Measurements from ENCODE around the gene KLHL25. TPM values are rescaled to one million over a fixed set of nuclear protein-coding genes. Genes with fewer than 3 reads are reported as not detected.

KLHL25 gene
- polyA plus RNA-seq, 1 experiment = 4.5 TPM

DNA sequence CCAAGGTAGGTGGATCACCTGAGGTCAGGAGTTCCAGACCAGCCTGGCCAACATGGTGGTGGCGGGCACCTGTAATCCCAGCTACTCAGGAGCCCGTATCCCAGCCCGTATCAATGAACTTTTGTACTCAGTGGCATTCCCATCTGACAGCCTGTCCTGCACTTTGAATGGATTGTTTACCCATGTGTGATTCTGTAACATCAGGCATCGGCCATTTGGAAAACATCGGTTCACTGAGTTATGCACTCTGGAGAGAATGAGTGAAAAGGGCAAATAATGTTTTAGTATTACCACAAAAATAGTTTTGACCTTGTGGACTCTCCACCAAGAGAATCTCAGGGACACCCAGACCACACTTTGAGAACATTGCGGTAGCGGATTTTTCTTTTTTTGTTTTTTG, 13.6 kb downstream of the KLHL25 start:
- CTCF ChIA-PET = interaction anchor here (0.9 kb wide), 1 partner anchor 8 kb away, joined by 3 read pairs; no protein-coding TSS in a partner anchor
- Histone ChIP-seq H3K27me3 (ENCODE audit: control insufficient read depth, insufficient read depth, low read length) (no peaks in the 10 kb centered on the region), H3K36me3 (ENCODE audit: control insufficient read depth, insufficient read depth, low read length) (no peaks in the 10 kb centered on the region), H3K4me3 (ENCODE audit: low read depth, low read length) (no peak overlapping the region)
- DNase-seq (ENCODE audit: low read depth) = no peak
- POLR2A ChIA-PET = no interaction called here
- TF ChIP-seq, protein P1, sequence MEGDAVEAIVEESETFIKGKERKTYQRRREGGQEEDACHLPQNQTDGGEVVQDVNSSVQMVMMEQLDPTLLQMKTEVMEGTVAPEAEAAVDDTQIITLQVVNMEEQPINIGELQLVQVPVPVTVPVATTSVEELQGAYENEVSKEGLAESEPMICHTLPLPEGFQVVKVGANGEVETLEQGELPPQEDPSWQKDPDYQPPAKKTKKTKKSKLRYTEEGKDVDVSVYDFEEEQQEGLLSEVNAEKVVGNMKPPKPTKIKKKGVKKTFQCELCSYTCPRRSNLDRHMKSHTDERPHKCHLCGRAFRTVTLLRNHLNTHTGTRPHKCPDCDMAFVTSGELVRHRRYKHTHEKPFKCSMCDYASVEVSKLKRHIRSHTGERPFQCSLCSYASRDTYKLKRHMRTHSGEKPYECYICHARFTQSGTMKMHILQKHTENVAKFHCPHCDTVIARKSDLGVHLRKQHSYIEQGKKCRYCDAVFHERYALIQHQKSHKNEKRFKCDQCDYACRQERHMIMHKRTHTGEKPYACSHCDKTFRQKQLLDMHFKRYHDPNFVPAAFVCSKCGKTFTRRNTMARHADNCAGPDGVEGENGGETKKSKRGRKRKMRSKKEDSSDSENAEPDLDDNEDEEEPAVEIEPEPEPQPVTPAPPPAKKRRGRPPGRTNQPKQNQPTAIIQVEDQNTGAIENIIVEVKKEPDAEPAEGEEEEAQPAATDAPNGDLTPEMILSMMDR (IDR thresholded peaks at IDR 0.05; ENCODE audit: insufficient read depth, low read depth, low read length) = no peak

DNA sequence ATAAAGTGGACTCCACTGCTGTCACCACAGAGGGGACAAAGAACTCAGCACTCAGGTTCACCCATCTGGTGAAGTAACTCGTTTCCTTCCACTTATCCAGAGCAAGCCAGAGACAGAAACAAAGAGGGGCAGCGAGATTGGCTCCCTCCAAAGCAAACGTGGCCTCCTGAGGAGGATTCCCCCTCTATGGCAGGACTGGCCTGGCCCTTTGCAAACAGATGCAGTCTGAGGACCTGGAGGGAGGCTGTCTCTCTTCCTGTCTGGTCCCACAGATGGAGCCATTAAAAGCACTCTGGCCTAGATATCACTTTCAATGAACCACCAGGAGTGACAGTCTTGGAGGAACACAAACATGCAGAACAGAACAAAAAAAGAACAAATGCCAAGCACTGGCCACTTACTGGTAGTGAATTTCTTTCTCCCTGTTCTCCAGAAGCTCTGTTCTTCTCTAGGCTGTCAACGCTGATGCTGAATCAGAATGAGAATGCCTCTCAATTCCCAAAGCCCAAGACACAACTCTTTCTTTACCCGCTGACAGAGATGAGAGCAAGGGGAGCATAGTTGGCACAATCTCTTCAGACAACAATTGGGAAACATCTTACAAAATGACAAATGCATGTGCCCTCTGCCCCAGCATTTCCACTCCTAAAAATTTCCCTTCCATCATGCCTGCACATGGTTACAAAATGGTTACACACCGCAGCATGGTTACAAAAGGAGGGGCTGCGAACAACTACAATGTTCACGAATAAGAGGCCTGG, 14.3 kb downstream of the KLHL25 start:
- Histone ChIP-seq H3K36me3 (ENCODE audit: control insufficient read depth, insufficient read depth, low read length) (no peaks in the 10 kb centered on the region), H3K4me3 (ENCODE audit: low read depth, low read length) (no peak overlapping the region), H3K27me3 (ENCODE audit: control insufficient read depth, insufficient read depth, low read length) (no peaks in the 10 kb centered on the region)
- ChIA-PET CTCF (interaction anchor here (0.9 kb wide), 1 partner anchor 9 kb away, joined by 3 read pairs; no protein-coding TSS in a partner anchor), POLR2A (no interaction called here)
- TF ChIP-seq, protein P1 (IDR thresholded peaks at IDR 0.05; ENCODE audit: insufficient read depth, low read depth, low read length) = no peak
- no peak for DNase-seq (ENCODE audit: low read depth)

DNA sequence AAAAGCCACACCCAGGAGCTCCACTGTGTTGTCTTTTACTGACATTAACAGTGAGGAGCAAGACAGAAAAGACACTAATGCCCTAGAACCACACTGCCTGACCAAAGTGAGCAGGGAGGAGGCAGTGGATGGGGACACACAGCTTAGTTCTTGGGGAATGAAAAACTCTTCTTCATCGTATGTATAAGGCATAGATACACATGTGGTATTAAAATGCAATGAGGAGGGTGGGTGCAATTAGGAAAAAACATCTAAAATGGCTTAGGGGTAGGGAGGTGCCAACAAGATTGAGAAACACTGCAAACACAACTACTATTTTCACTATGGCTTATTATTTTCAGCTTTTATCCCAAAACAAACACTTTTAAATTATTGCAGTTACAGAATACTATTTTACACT, 15.5 kb downstream of the KLHL25 start:
- TF ChIP-seq, protein P1 (IDR thresholded peaks at IDR 0.05; ENCODE audit: insufficient read depth, low read depth, low read length) = no peak
- no peak overlapping the region for H3K4me3 ChIP-seq (ENCODE audit: low read depth, low read length)
- H3K36me3 ChIP-seq (ENCODE audit: control insufficient read depth, insufficient read depth, low read length) = no peaks in the 10 kb centered on the region
- CTCF ChIA-PET = interaction anchor here (1.0 to 1.6 kb wide), 3 partner anchors 11 to 51 kb away, joined by 3 to 5 read pairs (median 4); no protein-coding TSS in a partner anchor
- no peak for DNase-seq (ENCODE audit: low read depth)
- H3K27me3 ChIP-seq (ENCODE audit: control insufficient read depth, insufficient read depth, low read length) = no peaks in the 10 kb centered on the region
- POLR2A ChIA-PET = no interaction called here

DNA sequence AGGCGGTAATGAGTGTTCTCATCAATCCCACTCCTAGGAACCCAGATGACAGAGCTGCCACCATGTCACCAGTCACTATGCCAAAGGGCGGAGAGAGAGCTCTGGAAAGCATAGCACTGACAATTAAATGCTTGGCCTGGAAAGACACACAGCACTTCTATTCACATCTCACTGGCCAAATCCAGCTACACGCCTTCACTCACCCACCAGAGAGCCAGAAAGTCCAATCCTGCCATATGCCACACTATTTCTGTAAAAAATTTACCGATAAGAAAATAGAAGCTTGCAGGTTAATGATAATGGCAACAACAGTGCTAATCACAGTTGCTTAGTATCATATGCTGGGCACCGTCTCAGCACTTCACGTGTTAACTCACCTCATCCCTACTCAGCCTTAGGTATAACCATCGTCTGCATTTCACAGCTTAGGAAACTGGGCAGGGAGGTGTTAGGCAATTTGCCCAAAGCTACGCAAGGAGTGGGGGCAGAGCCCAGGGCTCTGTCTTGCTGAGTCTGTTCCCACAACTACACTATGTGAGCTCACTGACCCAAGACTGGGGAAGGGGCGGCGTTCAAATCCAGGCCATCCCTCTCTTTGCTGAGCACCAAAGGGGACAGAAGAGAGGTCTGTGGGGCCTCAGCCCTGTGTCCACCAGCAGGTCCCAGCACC, 16.5 kb downstream of the KLHL25 start:
- no peak for DNase-seq (ENCODE audit: low read depth)
- Histone ChIP-seq H3K36me3 (ENCODE audit: control insufficient read depth, insufficient read depth, low read length) (no peaks in the 10 kb centered on the region), H3K4me3 (ENCODE audit: low read depth, low read length) (no peak overlapping the region), H3K27me3 (ENCODE audit: control insufficient read depth, insufficient read depth, low read length) (no peaks in the 10 kb centered on the region)
- TF ChIP-seq, protein P1 (IDR thresholded peaks at IDR 0.05; ENCODE audit: insufficient read depth, low read depth, low read length) = no peak
- ChIA-PET CTCF (interaction anchor here (1.0 to 1.6 kb wide), 3 partner anchors 12 to 52 kb away, joined by 3 to 5 read pairs (median 4); no protein-coding TSS in a partner anchor), POLR2A (interaction anchor here (0.6 kb wide), 1 partner anchor 65 kb away, joined by 4 read pairs; no protein-coding TSS in a partner anchor)
